Endothelial cell of hepatic sinusoid (primary cell): ENCODE measurements around the gene R3HDM2.
"Not testable (repeated sequence)": the region's sequence is repeated elsewhere in the genome, so short reads cannot be mapped to it uniquely, and the experiment has no call there.

Experiments
- in situ Hi-C: cut with HindIII; loops from 2 replicates; pipeline ENCODE4 v1.10.0; 2017; ENCODE audit warnings: low sequenced_read_pairs

R3HDM2 gene

GRCh38 chr12:57276233-57276632, 154.6 kb downstream of the R3HDM2 start:
- in situ Hi-C loops, result not testable (repeated sequence)

GRCh38 chr12:57273516-57273915, 157.3 kb downstream of the R3HDM2 start:
- in situ Hi-C loops, result no loop called here

- in situ Hi-C loops, result no loop called here
Measured at GRCh38 chr12:57272337-57273151, 158.3 kb downstream of the R3HDM2 start.

- in situ Hi-C loops, result no loop called here
Measured at GRCh38 chr12:57270966-57271470, 159.8 kb downstream of the R3HDM2 start.

- in situ Hi-C loops, result no loop called here
Measured at GRCh38 chr12:57268264-57268663, 162.6 kb downstream of the R3HDM2 start.

- in situ Hi-C loops, result no loop called here
Measured at GRCh38 chr12:57266681-57267080, 164.2 kb downstream of the R3HDM2 start.

- in situ Hi-C loops, result no loop called here
Measured at GRCh38 chr12:57263096-57263495, 167.7 kb downstream of the R3HDM2 start.

- in situ Hi-C loops, result no loop called here
Measured at GRCh38 chr12:57262126-57262822, 168.6 kb downstream of the R3HDM2 start.

GRCh38 chr12:57261428-57261865, 169.4 kb downstream of the R3HDM2 start:
- in situ Hi-C loops, result no loop called here

- in situ Hi-C loops, result no loop called here
Measured at GRCh38 chr12:57260366-57260765, 170.5 kb downstream of the R3HDM2 start.

- in situ Hi-C loops, result no loop called here
Measured at GRCh38 chr12:57258977-57259970, 171.6 kb downstream of the R3HDM2 start.

GRCh38 chr12:57255916-57256315, 174.9 kb downstream of the R3HDM2 start:
- in situ Hi-C loops, result no loop called here

- in situ Hi-C loops, result no loop called here
Measured at GRCh38 chr12:57254506-57255280, 176.2 kb downstream of the R3HDM2 start.

GRCh38 chr12:57250956-57251355, 179.9 kb downstream of the R3HDM2 start, which contains the start of gene STAC3:
TSS of gene STAC3 (minus strand) at chr12:57251187. CDS start at chr12:57249636, 1,551 bp downstream.
- in situ Hi-C loops, result no loop called here

- in situ Hi-C loops, result no loop called here
Measured at GRCh38 chr12:57250541-57250940, 180.3 kb downstream of the R3HDM2 start.

- in situ Hi-C loops, result no loop called here
Measured at GRCh38 chr12:57248934-57249742, 181.7 kb downstream of the R3HDM2 start.

- in situ Hi-C loops, result no loop called here
Measured at GRCh38 chr12:57247041-57247440, 183.8 kb downstream of the R3HDM2 start.

GRCh38 chr12:57244312-57244696, 186.5 kb downstream of the R3HDM2 start:
- in situ Hi-C loops, result no loop called here
